Muscle of arm (tissue), 12 donors: Measurements from ENCODE around the gene FRMPD4. TPM values are rescaled to one million over a fixed set of nuclear protein-coding genes. Genes with fewer than 3 reads are reported as not detected.
A peak's percentile ranks its signal among the peaks of the same experiment; 100 is the strongest.

Experiments
- DNase-seq: peaks from one replicate; pipeline ENCODE4 v3.0.0-alpha.2; 2013
- polyA plus RNA-seq, 12 donors: library from polyadenylated mRNA; unstranded; fragments of 120-200 nt; gene quantifications; one replicate each; pipeline ENCODE4 v1.2.1, GENCODE V29; 2013; ENCODE audit not compliant: insufficient read length in 12 of 12

The FRMPD4 gene
- polyA plus RNA-seq, 12 donors = 0.18 to 0.84 (median 0.52) TPM; not detected in 2

DNA sequence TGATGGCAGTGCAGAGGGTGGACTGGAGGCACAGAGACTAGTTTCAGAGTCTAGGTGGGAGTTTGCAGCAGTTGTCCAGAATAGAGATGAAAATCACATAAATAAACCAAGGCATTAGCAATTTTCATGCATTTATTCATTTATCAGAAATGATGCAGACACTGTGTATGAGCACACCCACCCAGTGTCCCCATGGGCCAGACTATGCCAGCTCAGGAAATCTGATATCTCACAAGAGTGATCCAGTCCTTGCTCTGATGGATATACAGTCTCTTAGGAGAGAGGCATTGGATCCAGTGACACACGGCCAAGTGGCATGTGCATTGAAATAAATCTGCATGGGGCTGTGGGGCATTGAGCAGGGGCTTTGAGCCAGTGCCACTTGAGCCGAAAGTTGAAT lies 228.2 kb downstream of the FRMPD4 start:
- DNase-seq = no peak

- no peak for DNase-seq
These were observed 229.0 kb downstream of the FRMPD4 start for GRCh38 chrX:12367254-12367653.

- DNase-seq = peak; percentile 28
These were observed 232.3 kb downstream of the FRMPD4 start for GRCh38 chrX:12370497-12370986.

GRCh38 chrX:12372111-12372510 lies 233.8 kb downstream of the FRMPD4 start:
- no peak for DNase-seq

DNA sequence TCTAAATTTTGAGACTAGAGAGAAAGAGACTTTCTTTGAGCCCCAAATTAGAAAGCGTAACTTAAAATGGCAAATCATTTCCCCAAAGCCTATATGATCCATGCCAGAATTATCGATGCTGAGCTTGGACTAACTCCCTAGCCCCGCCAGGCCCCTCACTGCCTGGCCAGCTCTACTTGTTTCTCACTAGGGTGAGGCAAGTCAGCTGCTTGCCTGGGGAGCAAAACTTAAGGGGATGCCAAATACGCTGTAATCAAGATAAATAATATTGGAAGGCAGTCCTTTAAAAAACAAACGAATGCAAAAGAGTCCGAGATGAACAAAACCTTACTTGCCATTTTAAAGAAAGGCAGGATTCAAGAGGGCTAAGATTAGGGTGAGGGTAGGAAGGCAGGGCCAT lies 236.0 kb downstream of the FRMPD4 start:
- no peak for DNase-seq

DNA sequence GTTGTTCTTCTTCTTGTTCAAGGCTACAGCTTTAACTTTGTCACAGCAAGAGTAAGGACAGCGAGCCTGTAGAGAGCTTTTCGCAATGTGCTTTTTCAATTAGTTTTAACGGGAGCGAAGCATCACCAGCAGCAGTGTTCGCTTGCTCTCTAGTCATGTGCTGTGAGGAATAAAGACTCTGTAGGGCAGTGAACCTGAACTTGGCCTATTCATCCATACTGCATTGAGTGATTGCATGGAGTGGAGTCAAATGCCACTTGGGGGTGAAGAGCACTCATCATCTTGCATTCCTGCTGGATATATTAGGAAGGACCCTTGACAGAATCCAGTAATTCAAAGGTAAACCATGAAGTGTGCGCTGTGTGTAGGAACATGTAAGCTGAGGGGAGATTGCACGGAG lies 240.0 kb downstream of the FRMPD4 start:
- DNase-seq = no peak

- no peak for DNase-seq
These were observed 240.4 kb downstream of the FRMPD4 start for GRCh38 chrX:12378706-12379105.

GRCh38 chrX:12379671-12380070 lies 241.4 kb downstream of the FRMPD4 start:
- DNase-seq = no peak

- DNase-seq = no peak
These were observed 244.9 kb downstream of the FRMPD4 start for GRCh38 chrX:12383196-12383595.

- no peak for DNase-seq
These were observed 252.0 kb downstream of the FRMPD4 start for GRCh38 chrX:12390301-12390700.

DNA sequence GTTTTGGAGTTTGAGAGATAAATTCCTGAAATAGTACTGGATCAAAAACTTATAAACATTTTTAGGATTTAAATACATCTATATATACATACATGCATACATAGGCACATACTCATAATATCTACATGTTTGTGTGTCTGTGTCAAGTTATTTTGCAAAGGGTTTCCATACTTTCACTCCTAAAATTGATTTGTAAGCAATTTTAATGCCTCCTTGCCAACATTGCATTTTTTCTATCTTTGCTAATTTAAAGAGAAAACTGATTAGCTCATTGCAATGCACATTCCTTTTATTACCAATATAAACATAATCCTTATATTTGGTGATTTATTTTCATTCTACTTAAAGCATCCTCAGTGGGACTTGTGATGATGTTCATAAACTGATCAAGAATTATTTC lies 258.3 kb downstream of the FRMPD4 start:
- DNase-seq = no peak

GRCh38 chrX:12400218-12400617 lies 261.9 kb downstream of the FRMPD4 start:
- no peak for DNase-seq

DNA sequence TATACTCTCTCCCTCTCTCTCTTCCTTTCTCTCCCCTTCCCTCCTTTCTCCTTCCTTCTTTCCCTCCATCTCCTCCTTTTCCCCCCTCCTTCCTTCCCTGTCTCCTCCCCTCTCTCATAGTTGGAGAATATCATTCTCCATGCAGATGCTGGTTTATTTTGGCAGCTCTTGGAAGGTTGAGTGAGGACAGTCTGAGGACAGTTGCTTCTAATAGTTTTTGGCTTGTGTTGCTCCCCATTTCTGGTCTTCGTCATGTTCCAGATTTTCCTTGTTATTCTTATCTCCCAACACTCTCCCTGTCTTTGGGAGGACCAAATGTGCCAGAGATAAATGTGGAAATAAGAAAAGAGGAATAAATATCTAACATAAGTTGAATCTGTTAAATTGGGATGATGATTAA lies 263.0 kb downstream of the FRMPD4 start:
- DNase-seq = no peak

DNA sequence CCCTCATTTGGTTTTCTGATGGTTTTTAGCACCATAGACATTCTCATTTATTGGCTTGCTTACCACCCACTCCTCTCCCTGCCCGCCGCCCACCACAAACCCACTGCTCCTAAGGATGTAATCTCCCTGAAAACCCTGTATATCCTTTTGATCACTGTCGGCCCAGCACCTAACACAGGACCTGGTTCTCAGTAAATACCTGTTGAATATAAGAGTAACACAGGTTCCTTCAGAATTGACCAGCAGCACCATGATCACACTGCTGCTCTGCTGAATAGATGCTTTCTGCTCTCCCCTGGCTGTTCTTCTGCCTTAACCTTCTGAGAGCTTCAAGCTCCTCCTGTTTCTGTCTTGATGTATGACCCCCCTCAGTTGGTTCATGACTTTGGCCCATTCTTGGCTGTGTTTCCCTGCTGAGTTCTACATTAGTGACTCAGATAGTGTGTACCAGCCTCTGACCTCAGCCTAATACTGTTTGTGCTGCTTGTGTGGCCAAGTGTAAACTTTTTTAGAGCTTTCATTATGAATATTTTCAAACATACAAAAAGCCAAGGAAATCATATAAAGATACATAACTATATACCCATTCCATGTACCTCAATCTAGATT lies 265.3 kb downstream of the FRMPD4 start:
- DNase-seq = no peak

- DNase-seq = no peak
These were observed 267.0 kb downstream of the FRMPD4 start for GRCh38 chrX:12405306-12405705.

DNA sequence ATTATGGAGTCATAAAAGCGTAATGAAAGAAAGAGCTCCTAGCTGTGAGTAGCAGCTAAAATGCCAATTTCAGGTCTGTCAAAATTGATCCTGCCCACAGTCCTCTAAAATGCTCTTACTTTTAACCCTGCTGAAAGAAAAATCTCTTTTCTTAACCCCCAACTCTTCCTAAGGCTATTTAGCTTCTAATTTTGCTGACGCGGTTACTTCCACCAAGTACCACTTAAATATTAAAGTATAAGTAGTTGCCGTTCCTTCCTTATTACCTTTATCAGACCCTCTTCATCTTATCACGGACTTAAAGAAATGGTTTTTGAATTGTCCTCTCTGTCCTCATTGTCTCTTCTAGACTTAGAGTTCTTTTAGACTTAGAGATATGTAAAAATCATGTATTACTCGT lies 272.2 kb downstream of the FRMPD4 start:
- no peak for DNase-seq

DNA sequence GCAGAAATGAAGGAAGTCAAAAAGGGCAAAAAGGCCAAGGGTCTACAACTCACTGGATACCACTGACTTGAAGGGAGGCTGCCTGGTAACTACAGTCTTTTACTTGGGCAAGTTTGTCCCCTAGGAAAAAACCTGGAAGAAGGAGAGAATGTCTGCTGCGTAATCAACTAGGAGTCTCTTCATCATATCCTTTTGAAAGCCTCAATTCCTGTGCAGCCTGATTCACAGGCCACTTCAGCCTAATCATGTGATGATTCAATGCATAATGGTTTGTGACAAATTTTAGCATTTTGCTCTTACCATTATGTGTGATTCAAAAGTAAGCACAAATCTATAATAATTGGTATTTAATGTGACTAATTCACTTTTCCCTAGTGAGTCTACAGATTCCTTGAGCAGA lies 273.6 kb downstream of the FRMPD4 start:
- DNase-seq = no peak

GRCh38 chrX:12412561-12412960 lies 274.3 kb downstream of the FRMPD4 start:
- DNase-seq = no peak

DNA sequence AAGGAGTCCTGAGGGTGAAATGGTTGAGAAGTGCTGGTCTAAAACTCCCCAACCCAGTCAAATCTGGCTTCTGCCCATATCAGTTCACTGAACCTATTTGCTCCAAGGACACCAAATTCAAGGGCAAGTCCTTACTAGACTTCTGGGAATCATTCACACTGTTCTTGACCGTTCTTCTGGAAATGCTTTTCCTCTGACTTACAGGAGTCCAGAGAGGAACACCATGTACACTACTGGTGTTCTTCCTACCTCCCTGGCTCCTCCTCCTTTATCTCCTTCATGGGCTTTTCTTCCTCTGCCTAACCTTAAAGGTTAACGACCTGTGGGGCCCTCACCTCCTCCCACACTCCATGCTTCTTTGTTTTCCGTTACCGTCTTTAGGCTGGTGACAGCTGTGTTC lies 281.3 kb downstream of the FRMPD4 start:
- no peak for DNase-seq

DNA sequence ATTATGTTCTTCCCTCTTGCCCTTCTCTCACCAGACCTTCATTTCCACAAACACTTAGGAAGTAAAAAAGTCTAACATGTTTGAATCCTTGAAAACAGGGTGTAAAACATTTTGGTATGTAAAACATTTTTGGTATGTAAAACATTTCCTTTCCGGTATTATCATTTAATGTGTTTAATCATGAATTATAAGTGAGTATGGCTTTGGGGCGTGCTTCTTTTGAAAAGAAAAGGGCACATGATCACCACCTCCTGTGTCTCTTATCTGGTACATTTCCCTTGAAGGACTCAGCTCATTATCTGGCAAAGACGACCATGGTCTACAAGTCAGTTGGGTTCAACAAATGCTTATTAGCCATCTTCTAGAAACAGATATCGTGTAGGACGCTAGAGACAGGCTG lies 283.6 kb downstream of the FRMPD4 start:
- DNase-seq = no peak

DNA sequence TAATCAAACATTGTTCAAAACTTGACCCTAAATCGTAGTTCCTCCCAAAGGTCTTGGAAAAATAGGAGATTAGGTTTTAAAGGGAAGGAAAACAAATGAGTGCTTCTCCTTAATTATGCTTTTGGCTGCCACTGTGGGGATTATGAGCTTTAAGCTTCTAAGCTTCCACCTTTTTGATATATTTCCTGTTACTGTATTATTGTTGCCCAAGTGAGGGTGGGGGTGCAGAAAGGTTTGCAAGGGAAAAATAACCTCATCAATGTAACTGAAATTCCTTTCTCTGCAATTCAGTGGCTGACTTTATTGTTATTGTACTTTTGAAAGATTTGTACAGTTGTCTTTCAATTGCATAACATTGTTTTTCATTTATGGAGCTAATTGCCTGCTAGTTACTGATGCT lies 285.1 kb downstream of the FRMPD4 start:
- DNase-seq = no peak

- DNase-seq = no peak
These were observed 287.2 kb downstream of the FRMPD4 start for GRCh38 chrX:12425496-12425895.

DNA sequence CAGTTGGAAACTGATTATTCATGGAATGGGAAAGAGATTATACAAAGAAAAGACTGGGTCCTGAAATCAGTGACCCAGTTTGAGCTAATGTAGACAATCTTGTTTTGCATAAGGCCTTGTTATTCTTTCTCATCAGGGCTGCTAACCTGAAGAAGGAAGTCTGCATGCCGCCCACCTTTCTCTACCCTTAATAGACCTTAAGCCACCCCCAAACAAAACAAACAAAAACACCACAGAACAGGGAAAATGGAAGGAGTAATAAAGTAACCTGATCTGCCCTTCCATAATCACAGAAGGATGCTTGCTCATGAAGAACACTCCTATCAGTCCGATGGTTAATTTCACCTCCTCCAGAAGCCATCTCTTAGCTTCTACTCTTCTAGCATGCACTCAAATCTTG lies 288.1 kb downstream of the FRMPD4 start:
- DNase-seq = no peak

- no peak for DNase-seq
These were observed 296.2 kb downstream of the FRMPD4 start for GRCh38 chrX:12434493-12434892.
